GM18519 (cell line): ENCODE data around the gene ARNT2.
"Not testable (repeated sequence)": the region's sequence is repeated elsewhere in the genome, so short reads cannot be mapped to it uniquely, and the experiment has no call there.

Experiments used
- ATAC-seq: cut with Tn5 transposase; IDR thresholded peaks from one replicate; pipeline ENCODE4 v1.9.1; 2021; ENCODE audit warnings: mild to moderate bottlenecking, moderate library complexity; ENCODE audit not compliant: unreplicated experiment, low FRiP score

The ARNT2 gene

GRCh38 chr15:80639168-80639555 is 235.0 kb downstream of the ARNT2 start:
- no peak for ATAC-seq

- no peak for ATAC-seq
These were observed 236.4 kb downstream of the ARNT2 start for GRCh38 chr15:80640531-80641121.

DNA sequence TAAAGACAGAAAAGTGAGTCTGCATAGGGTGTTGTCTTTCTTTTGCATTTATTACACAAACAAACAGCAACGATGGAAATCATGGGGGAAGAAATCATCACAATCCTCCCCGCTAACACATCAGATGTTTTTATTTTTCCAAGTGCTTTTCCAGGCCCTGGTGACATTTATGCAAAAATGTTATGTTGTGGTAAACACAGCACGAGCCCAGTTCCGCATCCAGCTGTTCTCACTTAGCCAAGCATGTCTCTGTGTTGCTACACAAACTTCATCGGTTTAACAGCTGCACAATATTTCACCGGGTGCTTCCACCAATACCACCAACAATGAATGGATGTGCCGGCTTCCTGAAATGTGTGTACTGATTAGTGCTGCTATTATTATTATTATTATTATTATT is 237.2 kb downstream of the ARNT2 start:
- ATAC-seq = no peak

DNA sequence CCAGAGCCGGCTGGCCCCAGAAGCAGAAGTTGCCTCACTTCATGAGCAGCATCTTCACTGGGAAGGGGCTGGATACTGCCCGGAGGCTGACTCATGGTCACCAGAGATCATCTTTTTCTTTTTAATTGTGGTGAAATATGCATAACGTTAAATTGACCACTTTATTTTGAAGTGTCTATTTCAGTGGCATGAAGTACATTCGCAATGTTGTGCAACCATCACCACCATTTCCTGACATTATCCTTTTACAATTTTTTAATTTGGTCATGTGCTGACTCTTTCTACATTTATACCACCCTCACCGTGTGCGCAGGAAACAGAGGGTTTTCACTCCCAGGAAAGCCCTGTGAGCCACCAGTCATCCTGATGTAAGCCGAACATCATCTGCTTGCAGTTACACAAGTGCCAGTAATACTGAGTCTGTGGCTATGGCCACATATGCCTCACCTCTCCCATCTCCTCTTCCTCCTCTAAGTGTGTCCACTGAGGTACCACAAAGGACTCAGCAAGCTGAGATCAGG is 239.3 kb downstream of the ARNT2 start:
- ATAC-seq = no peak

- no peak for ATAC-seq
These were observed 241.4 kb downstream of the ARNT2 start for GRCh38 chr15:80645494-80646065.

- not testable (repeated sequence) for ATAC-seq
These were observed 243.2 kb downstream of the ARNT2 start for GRCh38 chr15:80647424-80647823.
